Measurements from ENCODE around the gene OLFM2.

OLFM2 gene

GRCh38 chr19:9865732-9866501 is 70.4 kb downstream of the OLFM2 start:
- no peak for DNase-seq (ENCODE audit: low read depth)
- TF ChIP-seq CTCF (IDR thresholded peaks at IDR 0.05; ENCODE audit: control insufficient read depth, extremely low read depth, insufficient read depth) = no peak
- no peak overlapping the region for H3K4me3 ChIP-seq (ENCODE audit: low read depth, low read length)

DNA sequence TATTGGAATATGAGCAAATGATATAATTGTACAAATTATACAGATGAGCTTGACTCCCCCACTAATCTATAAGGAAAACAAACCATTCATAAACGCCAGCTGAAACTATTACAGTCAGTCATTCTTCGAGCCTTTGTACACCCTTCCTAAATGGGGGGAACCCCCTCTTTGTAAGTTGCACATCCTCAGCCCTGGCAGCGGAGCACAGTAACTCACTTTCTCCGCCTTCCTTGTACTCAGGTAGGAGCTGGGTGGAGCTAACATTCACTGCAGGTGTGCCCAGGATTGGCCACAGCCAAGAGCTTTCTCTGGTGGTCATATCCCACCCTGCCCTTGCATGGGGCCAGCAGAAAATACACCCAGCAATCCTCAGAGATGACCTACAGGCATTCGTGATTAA is 72.6 kb downstream of the OLFM2 start:
- no peak overlapping the region for H3K4me3 ChIP-seq (ENCODE audit: low read depth, low read length)
- DNase-seq (ENCODE audit: low read depth) = no peak
- TF ChIP-seq CTCF (IDR thresholded peaks at IDR 0.05; ENCODE audit: control insufficient read depth, extremely low read depth, insufficient read depth) = no peak

DNA sequence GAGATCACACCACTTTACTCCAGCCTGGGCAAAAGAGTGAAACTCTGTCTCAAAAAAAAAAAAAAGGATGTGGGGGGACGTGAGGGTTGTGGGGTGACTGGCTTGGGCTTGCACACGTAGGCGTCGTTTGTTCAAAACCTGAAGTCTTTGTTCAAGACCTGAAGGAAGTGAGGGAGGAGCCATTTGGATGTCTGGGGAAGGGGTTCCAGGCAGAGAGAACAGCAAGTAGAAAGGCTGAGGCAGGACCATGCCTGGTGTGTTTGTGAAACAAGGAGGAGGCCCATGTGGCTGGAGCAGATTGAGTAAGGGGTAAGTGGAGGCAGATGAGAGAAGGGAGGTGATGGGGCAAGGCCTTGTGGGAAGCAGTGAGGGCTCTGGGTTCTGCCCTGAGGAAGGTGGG is 73.4 kb downstream of the OLFM2 start:
- TF ChIP-seq CTCF (IDR thresholded peaks at IDR 0.05; ENCODE audit: control insufficient read depth, extremely low read depth, insufficient read depth) = no peak
- H3K4me3 ChIP-seq (ENCODE audit: low read depth, low read length) = no peak overlapping the region
- DNase-seq (ENCODE audit: low read depth) = no peak

- H3K4me3 ChIP-seq (ENCODE audit: low read depth, low read length) = no peak overlapping the region
- TF ChIP-seq CTCF (IDR thresholded peaks at IDR 0.05; ENCODE audit: control insufficient read depth, extremely low read depth, insufficient read depth) = no peak
- DNase-seq (ENCODE audit: low read depth) = no peak
These were observed 74.8 kb downstream of the OLFM2 start for GRCh38 chr19:9861503-9861902.

DNA sequence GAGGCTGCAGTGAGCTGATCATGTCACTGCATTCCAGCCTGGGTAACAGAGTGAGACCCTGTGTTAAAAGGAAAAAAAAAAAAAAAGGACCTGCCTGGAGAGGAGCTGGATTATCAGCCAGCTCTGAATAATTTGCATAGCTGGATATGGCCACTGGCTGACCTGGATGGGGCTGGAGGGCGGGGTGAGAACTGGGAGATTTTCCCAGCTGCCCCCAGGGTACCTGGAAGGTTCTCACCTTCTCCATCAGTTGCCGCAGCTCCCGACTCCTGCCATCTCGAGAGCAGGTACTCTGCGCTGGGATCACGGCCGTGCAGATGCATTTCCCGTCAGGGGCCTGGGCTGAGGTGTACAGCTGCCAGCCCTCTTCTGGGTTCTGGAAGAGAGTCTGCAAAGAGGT is 75.9 kb downstream of the OLFM2 start:
- no peak for DNase-seq (ENCODE audit: low read depth)
- TF ChIP-seq CTCF (IDR thresholded peaks at IDR 0.05; ENCODE audit: control insufficient read depth, extremely low read depth, insufficient read depth) = no peak
- H3K4me3 ChIP-seq (ENCODE audit: low read depth, low read length) = no peak overlapping the region

- no peak overlapping the region for H3K4me3 ChIP-seq (ENCODE audit: low read depth, low read length)
- DNase-seq (ENCODE audit: low read depth) = no peak
- TF ChIP-seq CTCF (IDR thresholded peaks at IDR 0.05; ENCODE audit: control insufficient read depth, extremely low read depth, insufficient read depth) = no peak
These were observed 77.5 kb downstream of the OLFM2 start for GRCh38 chr19:9858766-9859165.

All from LNCaP clone FGC (cell line).